GM23338 (cell line): ENCODE results near the gene SOCS2. TPM values are rescaled to one million over a fixed set of nuclear protein-coding genes. Genes with fewer than 3 reads are reported as not detected.

Experiments used
- ATAC-seq: fragments of 200-7000 bp; cut with Tn5 transposase; 3 replicates; pipeline ENCODE4 v1.9.1; 2020
- DNase-seq: peaks from one replicate; pipeline ENCODE4 v3.0.0-alpha.2; 2015; ENCODE audit warnings: low spot score
- H2AFZ ChIP-seq: fragments of 200-600 bp; sonication (generic); 2 replicates; pipeline ENCODE4 v1.8.0; 2016; ENCODE audit warnings: antibody characterized with exemption, mild to moderate bottlenecking, moderate library complexity
- H3F3A ChIP-seq: fragments of 200-600 bp; sonication (generic); replicated peaks from 2 replicates; pipeline ENCODE4 v1.8.0; 2017; ENCODE audit warnings: antibody characterized with exemption, mixed run types, low read depth
- H3K27ac ChIP-seq: fragments of 200-600 bp; sonication (generic); 2 replicates; pipeline ENCODE4 v1.6.1; 2016; ENCODE audit warnings: low read depth
- H3K27me3 ChIP-seq: fragments of 200-600 bp; sonication (generic); 2 replicates; pipeline ENCODE4 v1.8.0; 2016; ENCODE audit warnings: mild to moderate bottlenecking, mixed run types, moderate library complexity; ENCODE audit not compliant: insufficient read depth
- H3K36me3 ChIP-seq: fragments of 200-600 bp; sonication (generic); 2 replicates; pipeline ENCODE4 v1.8.0; 2016; ENCODE audit warnings: mild to moderate bottlenecking; ENCODE audit not compliant: insufficient read depth
- H3K4me1 ChIP-seq: fragments of 200-600 bp; sonication (generic); 2 replicates; pipeline ENCODE4 v1.8.0; 2016; ENCODE audit warnings: mild to moderate bottlenecking, moderate library complexity; ENCODE audit not compliant: insufficient read depth
- H3K4me2 ChIP-seq: fragments of 200-600 bp; sonication (generic); 2 replicates; pipeline ENCODE4 v1.7.1; 2017; ENCODE audit warnings: mixed run types
- H3K4me3 ChIP-seq: fragments of 200-600 bp; sonication (generic); 2 replicates; pipeline ENCODE4 v1.6.1; 2016; ENCODE audit warnings: mixed run types
- H3K79me2 ChIP-seq: fragments of 200-600 bp; sonication (generic); replicated peaks from 2 replicates; pipeline ENCODE4 v1.8.0; 2017; ENCODE audit warnings: mild to moderate bottlenecking; ENCODE audit not compliant: insufficient read depth
- H3K9me2 ChIP-seq: fragments of 200-600 bp; sonication (generic); 2 replicates; pipeline ENCODE4 v1.8.0; 2017; ENCODE audit not compliant: insufficient read depth
- H4K20me1 ChIP-seq: fragments of 200-600 bp; sonication (generic); replicated peaks from 2 replicates; pipeline ENCODE4 v1.8.0; 2017; ENCODE audit warnings: mild to moderate bottlenecking; ENCODE audit not compliant: insufficient read depth
- H3K27ac Mint-ChIP-seq: 2 replicates; pipeline ENCODE4 v1.8.0; 2020; ENCODE audit warnings: inconsistent platforms, mild to moderate bottlenecking, moderate library complexity, mixed read lengths
- H3K27me3 Mint-ChIP-seq: 3 replicates; pipeline ENCODE4 v1.8.0; 2022; ENCODE audit warnings: low read depth, mild to moderate bottlenecking, moderate library complexity, mixed read lengths, inconsistent platforms; ENCODE audit not compliant: insufficient read depth, poor library complexity
- H3K36me3 Mint-ChIP-seq: 3 replicates; pipeline ENCODE4 v1.8.0; 2021; ENCODE audit warnings: low read depth, mild to moderate bottlenecking, inconsistent platforms, moderate library complexity, mixed read lengths
- H3K4me1 Mint-ChIP-seq: 3 replicates; pipeline ENCODE4 v1.8.0; 2020; ENCODE audit warnings: mild to moderate bottlenecking, inconsistent platforms, mixed read lengths
- H3K4me3 Mint-ChIP-seq: 3 replicates; pipeline ENCODE4 v1.8.0; 2021; ENCODE audit warnings: moderate library complexity, mild to moderate bottlenecking, inconsistent platforms, mixed read lengths
- H3K9me3 Mint-ChIP-seq: 3 replicates; pipeline ENCODE4 v1.8.0; 2020; ENCODE audit warnings: moderate library complexity, mild to moderate bottlenecking, inconsistent platforms, mixed read lengths
- CREB1 ChIP-seq: fragments of 250-450 bp; sonication (Bioruptor Pico); IDR thresholded peaks from 2 replicates; pipeline ENCODE4 v1.5.0; 2020; ENCODE audit warnings: low read depth, mild to moderate bottlenecking, moderate library complexity
- CTCF ChIP-seq, 2 experiments: fragments of 200-600 bp in 1 of 2; sonication (generic) in 1 of 2; conservative IDR thresholded peaks; 2 replicates each; pipeline versions ENCODE4 v1.5.1 to v1.6.1; 2016 to 2017; ENCODE audit warnings: antibody characterized with exemption in 2 of 2, low read depth in 2 of 2, mild to moderate bottlenecking in 2 of 2, moderate library complexity in 1 of 2
- EZH2 ChIP-seq: fragments of 200-600 bp; sonication (generic); IDR thresholded peaks from one replicate; pipeline ENCODE4 v1.8.0; 2017; ENCODE audit warnings: antibody characterized with exemption, mild to moderate bottlenecking, low read depth; ENCODE audit not compliant: unreplicated experiment
- EZH2phosphoT487 ChIP-seq: fragments of 200-600 bp; sonication (generic); IDR thresholded peaks from one replicate; pipeline ENCODE4 v1.8.1; 2018; ENCODE audit warnings: antibody characterized with exemption; ENCODE audit not compliant: unreplicated experiment
- NANOG ChIP-seq: IDR thresholded peaks from 2 replicates; pipeline ENCODE4 v1.6.1; 2016; ENCODE audit warnings: antibody characterized with exemption, borderline replicate concordance
- POLR2AphosphoS5 ChIP-seq: IDR thresholded peaks from 2 replicates; pipeline ENCODE4 v1.6.1; 2016; ENCODE audit warnings: antibody characterized with exemption, low read depth
- REST ChIP-seq: IDR thresholded peaks from one replicate; pipeline ENCODE4 v1.6.1; 2018; ENCODE audit warnings: antibody characterized with exemption; ENCODE audit not compliant: unreplicated experiment
- STAT1 ChIP-seq: IDR thresholded peaks from one replicate; pipeline ENCODE4 v1.6.1; 2016; ENCODE audit warnings: antibody characterized with exemption; ENCODE audit not compliant: unreplicated experiment
- ZNF331 ChIP-seq: fragments of 250-450 bp; sonication (Bioruptor Pico); IDR thresholded peaks from 2 replicates; pipeline ENCODE4 v1.5.0; 2020; ENCODE audit warnings: low read depth, mild to moderate bottlenecking, moderate library complexity
- ZNF462 ChIP-seq: fragments of 250-450 bp; sonication (Bioruptor Pico); IDR thresholded peaks from 2 replicates; pipeline ENCODE4 v1.5.0; 2020; ENCODE audit warnings: mild to moderate bottlenecking, moderate library complexity
- polyA plus RNA-seq: library from polyadenylated mRNA; unstranded; fragments of >200 nt; fragmentation: Nextera tagmentation; extraction: Ambion mirVana; gene quantifications from 2 replicates; pipeline ENCODE4 v1.2.1, GENCODE V29; 2016
- total RNA-seq: library from RNA; depleted of rRNA; stranded (reverse); fragments of >200 nt; shearing (Covaris generic); gene quantifications from 2 replicates; pipeline ENCODE4 v1.2.3, GENCODE V29; 2014
- TF ChIP-seq, protein P1 (sequence below): IDR thresholded peaks from 2 replicates; pipeline ENCODE4 v1.6.1; 2016; ENCODE audit warnings: antibody characterized with exemption

The SOCS2 gene
- total and polyA plus RNA-seq, 2 experiments from 2014 or later, result 15.5 to 32.4 TPM

DNA sequence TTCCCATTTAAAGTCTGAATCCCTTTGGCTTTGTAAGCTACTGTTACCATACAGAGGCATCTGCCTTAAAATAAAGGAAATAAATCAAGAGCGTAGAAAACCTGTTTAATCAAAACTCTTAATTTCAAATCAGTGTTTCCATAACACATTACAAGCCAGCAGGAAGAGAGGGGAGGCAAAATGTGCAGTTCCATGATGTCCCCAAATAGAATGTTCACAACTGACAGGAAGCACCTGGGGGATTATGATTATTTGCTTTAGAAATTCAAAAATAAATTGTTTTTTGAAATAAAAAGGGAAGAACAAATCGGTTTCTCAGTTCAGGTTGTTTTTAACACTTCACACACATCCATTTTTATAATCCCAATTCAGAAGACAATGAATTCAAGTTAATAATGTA, 21.4 kb downstream of the SOCS2 start:
- ATAC-seq (no peak), DNase-seq (no peak)
- no peaks in the 10 kb centered on the region for H3F3A ChIP-seq
- Mint-ChIP-seq H3K9me3 (no peaks in the 10 kb centered on the region), H3K27me3 (peaks cover 4% of the 10 kb centered on the region), H3K27ac (no peak overlapping the region), H3K4me1 (peaks cover 43% of the 10 kb centered on the region), H3K36me3 (no peaks in the 10 kb centered on the region), H3K4me3 (no peak overlapping the region)
- H3K9me2 ChIP-seq, result no peaks in the 10 kb centered on the region
- H3K79me2 ChIP-seq, result no peaks in the 10 kb centered on the region
- H3K36me3 ChIP-seq, result no peaks in the 10 kb centered on the region
- TF ChIP-seq EZH2phosphoT487, result no peak
- no peak for TF ChIP-seq NANOG
- no peak for TF ChIP-seq EZH2
- TF ChIP-seq, protein P1, sequence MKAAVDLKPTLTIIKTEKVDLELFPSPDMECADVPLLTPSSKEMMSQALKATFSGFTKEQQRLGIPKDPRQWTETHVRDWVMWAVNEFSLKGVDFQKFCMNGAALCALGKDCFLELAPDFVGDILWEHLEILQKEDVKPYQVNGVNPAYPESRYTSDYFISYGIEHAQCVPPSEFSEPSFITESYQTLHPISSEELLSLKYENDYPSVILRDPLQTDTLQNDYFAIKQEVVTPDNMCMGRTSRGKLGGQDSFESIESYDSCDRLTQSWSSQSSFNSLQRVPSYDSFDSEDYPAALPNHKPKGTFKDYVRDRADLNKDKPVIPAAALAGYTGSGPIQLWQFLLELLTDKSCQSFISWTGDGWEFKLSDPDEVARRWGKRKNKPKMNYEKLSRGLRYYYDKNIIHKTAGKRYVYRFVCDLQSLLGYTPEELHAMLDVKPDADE, result no peak
- TF ChIP-seq CREB1 (CRISPR knock-in tag), result no peak
- no peak for TF ChIP-seq REST
- no peak for TF ChIP-seq STAT1
- no peak for TF ChIP-seq CTCF (conservative IDR thresholded peaks at IDR 0.05; ENCODE audit: low read depth in 2 of 2)
- no peak for TF ChIP-seq ZNF331 (CRISPR knock-in tag)
- TF ChIP-seq POLR2AphosphoS5, result no peak
- no peak for TF ChIP-seq ZNF462 (CRISPR knock-in tag)
- H3K4me3 ChIP-seq, result no peak overlapping the region
- no peak overlapping the region for H3K27ac ChIP-seq
- H3K4me1 ChIP-seq, result peaks cover 35% of the 10 kb centered on the region
- H3K4me2 ChIP-seq, result no peak overlapping the region
- H3K27me3 ChIP-seq, result peaks cover 12% of the 10 kb centered on the region
- no peak overlapping the region for H2AFZ ChIP-seq
- no peaks in the 10 kb centered on the region for H4K20me1 ChIP-seq
